Measurements from ENCODE around the gene PHF21A. TPM values are rescaled to one million over a fixed set of nuclear protein-coding genes. Genes with fewer than 3 reads are reported as not detected.
"Not testable (repeated sequence)": the region's sequence is repeated elsewhere in the genome, so short reads cannot be mapped to it uniquely, and the experiment has no call there.

The PHF21A gene
- total RNA-seq, 1 experiment from 2014 or later = 51.7 TPM

GRCh38 chr11:46015941-46016340, 105.3 kb downstream of the PHF21A start:
- no peak for DNase-seq
- Histone ChIP-seq H4K20me1 (ENCODE audit: insufficient read depth, low read depth, low read length) (no peaks in the 10 kb centered on the region), H3K4me3 (ENCODE audit: low read length) (no peak overlapping the region), H3K9ac (ENCODE audit: low read length) (no peak overlapping the region), H3K27me3 (ENCODE audit: low read length) (no peaks in the 10 kb centered on the region), H3K36me3 (ENCODE audit: insufficient read depth, low read length) (no peaks in the 10 kb centered on the region), H2AFZ (ENCODE audit: low read length) (no peak overlapping the region), H3K27ac (ENCODE audit: low read length) (no peak overlapping the region), H3K9me3 (ENCODE audit: low read length) (no peaks in the 10 kb centered on the region), H3K4me1 (ENCODE audit: low read length) (peaks cover 3% of the 10 kb centered on the region; the same call in 1 of the 2 replicates), H3K79me2 (ENCODE audit: low read length) (peaks cover 73% of the 10 kb centered on the region), H3K9me2 (replicated peaks; ENCODE audit: insufficient read depth, low read length) (no peaks in the 10 kb centered on the region), H3K4me2 (ENCODE audit: low read depth, low read length, poor library complexity, severe bottlenecking) (no peak overlapping the region)

- not testable (repeated sequence) for DNase-seq; H3K27ac ChIP-seq (ENCODE audit: low read length); H3K27me3 ChIP-seq (ENCODE audit: low read length); H2AFZ ChIP-seq (ENCODE audit: low read length); H4K20me1 ChIP-seq (ENCODE audit: insufficient read depth, low read depth, low read length); H3K4me3 ChIP-seq (ENCODE audit: low read length); H3K36me3 ChIP-seq (ENCODE audit: insufficient read depth, low read length); H3K4me2 ChIP-seq (ENCODE audit: low read depth, low read length, poor library complexity, severe bottlenecking); H3K9me2 ChIP-seq (replicated peaks; ENCODE audit: insufficient read depth, low read length); H3K9ac ChIP-seq (ENCODE audit: low read length); H3K9me3 ChIP-seq (ENCODE audit: low read length); H3K4me1 ChIP-seq (ENCODE audit: low read length)
- H3K79me2 ChIP-seq (ENCODE audit: low read length) = peaks cover 63% of the 10 kb centered on the region
Observed at GRCh38 chr11:46014168-46014567, 107.1 kb downstream of the PHF21A start.

GRCh38 chr11:46012185-46012584, 109.1 kb downstream of the PHF21A start:
- Histone ChIP-seq H3K9me2 (replicated peaks; ENCODE audit: insufficient read depth, low read length) (no peaks in the 10 kb centered on the region), H3K4me1 (ENCODE audit: low read length) (peaks cover 3% of the 10 kb centered on the region; the same call in 1 of the 2 replicates), H2AFZ (ENCODE audit: low read length) (no peak overlapping the region), H3K4me2 (ENCODE audit: low read depth, low read length, poor library complexity, severe bottlenecking) (no peak overlapping the region), H4K20me1 (ENCODE audit: insufficient read depth, low read depth, low read length) (no peaks in the 10 kb centered on the region), H3K27ac (ENCODE audit: low read length) (0 out of 2 replicates have a peak overlapping the region, but pooled peaks have one; percentile 2), H3K79me2 (ENCODE audit: low read length) (peaks cover 50% of the 10 kb centered on the region), H3K9me3 (ENCODE audit: low read length) (no peaks in the 10 kb centered on the region), H3K4me3 (ENCODE audit: low read length) (no peak overlapping the region), H3K36me3 (ENCODE audit: insufficient read depth, low read length) (no peaks in the 10 kb centered on the region), H3K27me3 (ENCODE audit: low read length) (no peaks in the 10 kb centered on the region), H3K9ac (ENCODE audit: low read length) (no peak overlapping the region)
- no peak for DNase-seq

GRCh38 chr11:46010100-46010499, 111.2 kb downstream of the PHF21A start:
- no peak overlapping the region for H2AFZ ChIP-seq (ENCODE audit: low read length)
- H4K20me1 ChIP-seq (ENCODE audit: insufficient read depth, low read depth, low read length) = no peaks in the 10 kb centered on the region
- H3K27me3 ChIP-seq (ENCODE audit: low read length) = no peaks in the 10 kb centered on the region
- H3K36me3 ChIP-seq (ENCODE audit: insufficient read depth, low read length) = no peaks in the 10 kb centered on the region
- H3K79me2 ChIP-seq (ENCODE audit: low read length) = peaks cover 47% of the 10 kb centered on the region
- H3K9ac ChIP-seq (ENCODE audit: low read length) = no peak overlapping the region
- no peak for DNase-seq
- peaks cover 22% of the 10 kb centered on the region for H3K4me1 ChIP-seq (ENCODE audit: low read length)
- no peaks in the 10 kb centered on the region for H3K9me2 ChIP-seq (replicated peaks; ENCODE audit: insufficient read depth, low read length)
- H3K4me2 ChIP-seq (ENCODE audit: low read depth, low read length, poor library complexity, severe bottlenecking) = no peak overlapping the region
- H3K9me3 ChIP-seq (ENCODE audit: low read length) = no peaks in the 10 kb centered on the region
- H3K27ac ChIP-seq (ENCODE audit: low read length) = no peak overlapping the region
- no peak overlapping the region for H3K4me3 ChIP-seq (ENCODE audit: low read length)

GRCh38 chr11:46009647-46010046, 111.6 kb downstream of the PHF21A start:
- Histone ChIP-seq H2AFZ (ENCODE audit: low read length) (no peak overlapping the region), H3K9ac (ENCODE audit: low read length) (no peak overlapping the region), H3K79me2 (ENCODE audit: low read length) (peaks cover 49% of the 10 kb centered on the region), H3K36me3 (ENCODE audit: insufficient read depth, low read length) (no peaks in the 10 kb centered on the region), H3K4me3 (ENCODE audit: low read length) (no peak overlapping the region), H3K4me2 (ENCODE audit: low read depth, low read length, poor library complexity, severe bottlenecking) (no peak overlapping the region), H3K9me2 (replicated peaks; ENCODE audit: insufficient read depth, low read length) (no peaks in the 10 kb centered on the region), H4K20me1 (ENCODE audit: insufficient read depth, low read depth, low read length) (no peaks in the 10 kb centered on the region), H3K4me1 (ENCODE audit: low read length) (peaks cover 26% of the 10 kb centered on the region), H3K27me3 (ENCODE audit: low read length) (no peaks in the 10 kb centered on the region), H3K9me3 (ENCODE audit: low read length) (no peaks in the 10 kb centered on the region), H3K27ac (ENCODE audit: low read length) (no peak overlapping the region)
- DNase-seq = no peak

GRCh38 chr11:46006418-46007070, 114.7 kb downstream of the PHF21A start:
- H3K9ac ChIP-seq (ENCODE audit: low read length) = peak overlapping the region; percentile 32; the same call in 1 of the 2 replicates
- peak overlapping the region; percentile 58 for H3K4me2 ChIP-seq (ENCODE audit: low read depth, low read length, poor library complexity, severe bottlenecking)
- peak overlapping the region; percentile 31 for H3K4me3 ChIP-seq (ENCODE audit: low read length)
- no peaks in the 10 kb centered on the region for H4K20me1 ChIP-seq (ENCODE audit: insufficient read depth, low read depth, low read length)
- H3K79me2 ChIP-seq (ENCODE audit: low read length) = peaks cover 62% of the 10 kb centered on the region
- H3K27me3 ChIP-seq (ENCODE audit: low read length) = no peaks in the 10 kb centered on the region
- no peaks in the 10 kb centered on the region for H3K9me3 ChIP-seq (ENCODE audit: low read length)
- no peaks in the 10 kb centered on the region for H3K36me3 ChIP-seq (ENCODE audit: insufficient read depth, low read length)
- H3K4me1 ChIP-seq (ENCODE audit: low read length) = peaks cover 54% of the 10 kb centered on the region
- DNase-seq = peak; percentile 93
- no peaks in the 10 kb centered on the region for H3K9me2 ChIP-seq (replicated peaks; ENCODE audit: insufficient read depth, low read length)
- no peak overlapping the region for H2AFZ ChIP-seq (ENCODE audit: low read length)
- 0 out of 2 replicates have a peak overlapping the region, but pooled peaks have one; percentile 10 for H3K27ac ChIP-seq (ENCODE audit: low read length)

GRCh38 chr11:46003572-46003971, 117.7 kb downstream of the PHF21A start:
- Histone ChIP-seq H3K9me3 (ENCODE audit: low read length) (no peaks in the 10 kb centered on the region), H4K20me1 (ENCODE audit: insufficient read depth, low read depth, low read length) (no peaks in the 10 kb centered on the region), H3K4me3 (ENCODE audit: low read length) (no peak overlapping the region), H3K4me1 (ENCODE audit: low read length) (peaks cover 80% of the 10 kb centered on the region), H3K9ac (ENCODE audit: low read length) (no peak overlapping the region), H3K9me2 (replicated peaks; ENCODE audit: insufficient read depth, low read length) (no peaks in the 10 kb centered on the region), H2AFZ (ENCODE audit: low read length) (no peak overlapping the region), H3K36me3 (ENCODE audit: insufficient read depth, low read length) (no peaks in the 10 kb centered on the region), H3K4me2 (ENCODE audit: low read depth, low read length, poor library complexity, severe bottlenecking) (peak overlapping the region; percentile 36), H3K27me3 (ENCODE audit: low read length) (no peaks in the 10 kb centered on the region), H3K27ac (ENCODE audit: low read length) (peak overlapping the region; percentile 38), H3K79me2 (ENCODE audit: low read length) (peaks cover 77% of the 10 kb centered on the region)
- DNase-seq = peak; percentile 67

GRCh38 chr11:46002189-46002588, 119.1 kb downstream of the PHF21A start:
- H3K79me2 ChIP-seq (ENCODE audit: low read length) = peaks cover 85% of the 10 kb centered on the region
- no peaks in the 10 kb centered on the region for H4K20me1 ChIP-seq (ENCODE audit: insufficient read depth, low read depth, low read length)
- H3K9ac ChIP-seq (ENCODE audit: low read length) = no peak overlapping the region
- no peaks in the 10 kb centered on the region for H3K9me3 ChIP-seq (ENCODE audit: low read length)
- no peak for DNase-seq
- H3K4me3 ChIP-seq (ENCODE audit: low read length) = no peak overlapping the region
- no peak overlapping the region for H2AFZ ChIP-seq (ENCODE audit: low read length)
- no peaks in the 10 kb centered on the region for H3K9me2 ChIP-seq (replicated peaks; ENCODE audit: insufficient read depth, low read length)
- peak overlapping the region; percentile 19 for H3K4me2 ChIP-seq (ENCODE audit: low read depth, low read length, poor library complexity, severe bottlenecking)
- H3K27me3 ChIP-seq (ENCODE audit: low read length) = no peaks in the 10 kb centered on the region
- H3K4me1 ChIP-seq (ENCODE audit: low read length) = peaks cover 93% of the 10 kb centered on the region
- H3K27ac ChIP-seq (ENCODE audit: low read length) = no peak overlapping the region
- H3K36me3 ChIP-seq (ENCODE audit: insufficient read depth, low read length) = no peaks in the 10 kb centered on the region

Measured in Karpas-422 (cell line).